GM06990 (cell line): ENCODE measurements around the gene SLC26A9.

Experiments used
- DNase-seq: peaks from one replicate; pipeline ENCODE4 v3.0.0-alpha.2; 2011; ENCODE audit not compliant: insufficient read length; ENCODE audit errors: extremely low read depth
- H3K27me3 ChIP-seq: replicated peaks from 2 replicates; pipeline ENCODE4 v1.6.0; 2011; ENCODE audit warnings: low read length; ENCODE audit not compliant: control insufficient read depth, insufficient read depth
- H3K36me3 ChIP-seq: 2 replicates; pipeline ENCODE4 v1.5.1; 2011; ENCODE audit warnings: low read length; ENCODE audit not compliant: control insufficient read depth, insufficient read depth
- H3K4me3 ChIP-seq: replicated peaks from 2 replicates; pipeline ENCODE4 v1.5.1; 2011; ENCODE audit warnings: low read depth, mild to moderate bottlenecking, control low read depth, low read length
- CTCF ChIP-seq: IDR thresholded peaks from 2 replicates; pipeline ENCODE4 v1.5.1; 2011; ENCODE audit warnings: low read length, control low read depth, mild to moderate bottlenecking, inconsistent platforms; ENCODE audit not compliant: insufficient read depth, poor library complexity, severe bottlenecking

Gene SLC26A9

GRCh38 chr1:205936846-205937586, 6.2 kb downstream of the SLC26A9 start:
- no peaks in the 10 kb centered on the region for H3K36me3 ChIP-seq
- DNase-seq: no peak
- no peak overlapping the region for H3K4me3 ChIP-seq
- peaks cover 5% of the 10 kb centered on the region for H3K27me3 ChIP-seq
- no peak for TF ChIP-seq CTCF

- no peak for DNase-seq
- H3K4me3 ChIP-seq: no peak overlapping the region
- H3K36me3 ChIP-seq: no peaks in the 10 kb centered on the region
- TF ChIP-seq CTCF: no peak
- H3K27me3 ChIP-seq: peaks cover 5% of the 10 kb centered on the region
Measured at GRCh38 chr1:205936311-205936710, 6.9 kb downstream of the SLC26A9 start.

- Histone ChIP-seq H3K4me3 (no peak overlapping the region), H3K27me3 (peaks cover 6% of the 10 kb centered on the region), H3K36me3 (no peaks in the 10 kb centered on the region)
- TF ChIP-seq CTCF: no peak
- no peak for DNase-seq
Measured at GRCh38 chr1:205935869-205936268, 7.4 kb downstream of the SLC26A9 start.

- Histone ChIP-seq H3K27me3 (peaks cover 6% of the 10 kb centered on the region), H3K4me3 (no peak overlapping the region), H3K36me3 (no peaks in the 10 kb centered on the region)
- no peak for DNase-seq
- TF ChIP-seq CTCF: no peak
Measured at GRCh38 chr1:205934788-205935187, 8.5 kb downstream of the SLC26A9 start.

GRCh38 chr1:205933671-205934618, 9.3 kb downstream of the SLC26A9 start:
- no peaks in the 10 kb centered on the region for H3K36me3 ChIP-seq
- H3K27me3 ChIP-seq: peaks cover 6% of the 10 kb centered on the region
- H3K4me3 ChIP-seq: no peak overlapping the region
- no peak for TF ChIP-seq CTCF
- DNase-seq: no peak
